GM11168 (cell line): ENCODE data around the gene SLC22A17.
"Not testable (repeated sequence)": the region's sequence is repeated elsewhere in the genome, so short reads cannot be mapped to it uniquely, and the experiment has no call there.

Experiments
- in situ Hi-C: fragments of 300-500 bp; cut with MboI; formaldehyde crosslinking; loops from one replicate; pipeline ENCODE4 v1.12.0; 2022; ENCODE audit warnings: low sequenced_read_pairs; ENCODE audit not compliant: unreplicated experiment

SLC22A17 gene

DNA sequence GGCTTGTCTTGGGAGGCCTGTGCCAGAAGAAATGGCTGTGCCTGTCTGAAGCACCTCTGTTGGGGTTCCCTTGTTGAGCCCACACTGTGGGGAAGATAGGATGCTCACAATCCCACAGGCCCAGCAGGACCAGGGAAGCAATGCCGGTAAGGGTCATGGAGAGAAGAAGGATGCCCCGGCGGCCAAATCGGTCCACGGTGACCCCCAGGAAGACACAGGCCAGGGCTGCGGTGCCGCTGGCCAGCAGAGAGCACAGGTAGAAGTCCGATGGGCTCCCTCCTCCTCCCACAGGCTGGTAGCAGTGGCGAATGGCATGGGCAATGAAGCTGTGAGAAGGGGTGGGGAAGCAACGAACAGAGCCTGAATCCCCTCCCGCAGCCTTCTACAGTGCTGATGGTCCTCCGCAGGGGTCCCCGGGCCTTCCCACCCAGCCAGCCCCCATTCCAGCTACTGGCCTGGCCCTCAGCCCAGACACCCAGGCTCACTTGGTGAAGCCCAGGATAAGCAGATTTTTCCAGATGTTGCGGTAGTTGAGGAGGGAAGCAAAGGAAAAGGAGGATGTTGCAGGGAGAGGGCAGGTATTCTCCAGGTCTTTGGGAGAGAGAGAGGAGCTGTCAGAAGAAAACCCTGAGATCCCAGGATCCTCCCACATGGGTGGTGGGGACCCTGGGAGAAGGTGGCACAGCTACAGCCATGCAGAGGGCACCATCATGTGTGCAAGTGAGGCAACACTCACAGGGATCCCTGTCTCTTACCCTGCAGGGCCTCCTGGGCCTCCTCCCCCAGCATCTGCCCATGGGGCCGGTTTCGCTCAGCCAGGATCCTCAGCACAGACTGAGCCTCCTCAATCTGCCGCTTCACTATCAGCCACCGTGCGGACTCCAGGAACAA lies 5.0 kb downstream of the SLC22A17 start:
- in situ Hi-C loops, result no loop called here

GRCh38 chr14:23346693-23347405 lies 5.8 kb downstream of the SLC22A17 start:
- in situ Hi-C loops, result no loop called here

GRCh38 chr14:23345987-23346692 lies 6.5 kb downstream of the SLC22A17 start:
- in situ Hi-C loops, result no loop called here

- in situ Hi-C loops, result no loop called here
Measured at GRCh38 chr14:23344481-23344880, 8.2 kb downstream of the SLC22A17 start.

DNA sequence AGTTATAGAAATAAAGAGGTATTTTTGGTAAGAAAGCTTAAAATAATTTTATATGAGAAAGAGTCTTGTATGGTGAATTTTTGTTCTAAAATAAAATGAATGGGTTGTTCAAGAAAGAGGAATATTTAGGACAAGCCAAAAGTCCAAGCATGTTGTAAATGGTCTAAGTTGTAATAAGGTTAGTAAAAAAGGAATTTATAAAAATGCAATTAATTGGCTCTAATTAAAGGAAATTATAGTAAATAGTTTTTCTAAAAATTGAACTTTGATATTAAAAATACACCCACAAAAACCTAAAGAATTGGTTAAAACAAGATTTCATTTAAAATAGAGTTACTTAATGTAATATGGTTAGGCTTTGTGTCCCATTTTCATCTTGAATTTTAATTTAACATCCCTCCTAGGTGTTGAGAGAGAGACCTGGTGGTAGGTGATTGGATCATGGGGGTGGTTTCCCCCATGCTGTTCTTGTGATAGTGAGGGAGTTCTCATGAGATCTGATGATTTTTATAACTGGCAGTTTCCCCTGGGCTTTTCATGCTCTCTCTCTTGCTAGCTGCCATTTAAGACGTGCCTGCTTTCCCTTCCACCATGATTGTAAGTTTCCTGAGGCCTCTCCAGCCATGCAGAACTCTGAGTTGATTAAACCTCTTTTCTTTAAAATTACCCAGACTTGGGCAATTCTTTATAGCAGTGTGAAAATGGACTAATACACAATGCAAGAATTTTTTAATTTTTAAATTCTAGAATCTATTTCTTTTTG lies 13.0 kb downstream of the SLC22A17 start:
- in situ Hi-C loops, result no loop called here

DNA sequence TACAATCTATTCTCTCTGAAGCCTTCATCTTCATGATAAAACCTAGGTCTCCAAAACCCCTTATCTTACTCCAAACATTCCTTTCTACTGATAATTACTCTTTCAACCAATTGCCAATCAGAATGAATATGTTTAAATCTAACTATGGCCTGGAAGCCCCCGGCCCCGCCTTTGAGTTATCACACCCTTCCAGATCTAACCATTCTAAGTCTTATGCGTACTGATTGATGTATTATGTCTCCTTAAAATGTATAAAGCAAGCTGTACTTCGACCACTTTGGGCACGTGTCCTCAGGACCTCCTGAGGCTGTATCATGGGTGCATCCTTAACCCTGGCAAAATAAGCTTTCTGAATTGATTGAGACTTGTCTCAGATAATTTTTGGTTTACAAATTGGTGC lies 17.1 kb downstream of the SLC22A17 start:
- in situ Hi-C loops, result no loop called here

- in situ Hi-C loops, result no loop called here
Measured at GRCh38 chr14:23327947-23328744, 24.5 kb downstream of the SLC22A17 start.

GRCh38 chr14:23326491-23327332 lies 26.0 kb downstream of the SLC22A17 start:
- in situ Hi-C loops, result no loop called here

- in situ Hi-C loops, result not testable (repeated sequence)
Measured at GRCh38 chr14:23325746-23326145, 26.9 kb downstream of the SLC22A17 start.

DNA sequence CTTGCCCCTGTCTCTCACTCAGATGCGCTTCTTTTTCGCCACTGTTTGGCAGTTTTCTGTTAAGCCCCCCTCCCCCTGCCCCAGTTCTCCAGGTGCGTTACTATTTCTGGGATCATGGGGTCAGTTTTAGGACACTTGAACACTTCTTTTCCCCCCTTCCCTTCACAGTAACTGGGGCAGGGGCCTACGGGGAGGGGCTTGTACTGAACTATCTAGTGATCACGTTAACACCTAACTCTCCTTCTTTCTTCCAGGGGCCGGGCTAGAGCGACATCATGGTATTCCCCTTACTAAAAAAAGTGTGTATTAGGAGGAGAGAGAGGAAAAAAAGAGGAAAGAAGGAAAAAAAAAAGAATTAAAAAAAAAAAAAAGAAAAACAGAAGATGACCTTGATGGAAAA lies 27.7 kb downstream of the SLC22A17 start:
- in situ Hi-C loops, result no loop called here

GRCh38 chr14:23324455-23324846 lies 28.2 kb downstream of the SLC22A17 start:
- in situ Hi-C loops, result no loop called here

GRCh38 chr14:23323838-23324454 lies 28.7 kb downstream of the SLC22A17 start:
- in situ Hi-C loops, result no loop called here

GRCh38 chr14:23322568-23323517 lies 29.8 kb downstream of the SLC22A17 start:
- in situ Hi-C loops, result no loop called here

DNA sequence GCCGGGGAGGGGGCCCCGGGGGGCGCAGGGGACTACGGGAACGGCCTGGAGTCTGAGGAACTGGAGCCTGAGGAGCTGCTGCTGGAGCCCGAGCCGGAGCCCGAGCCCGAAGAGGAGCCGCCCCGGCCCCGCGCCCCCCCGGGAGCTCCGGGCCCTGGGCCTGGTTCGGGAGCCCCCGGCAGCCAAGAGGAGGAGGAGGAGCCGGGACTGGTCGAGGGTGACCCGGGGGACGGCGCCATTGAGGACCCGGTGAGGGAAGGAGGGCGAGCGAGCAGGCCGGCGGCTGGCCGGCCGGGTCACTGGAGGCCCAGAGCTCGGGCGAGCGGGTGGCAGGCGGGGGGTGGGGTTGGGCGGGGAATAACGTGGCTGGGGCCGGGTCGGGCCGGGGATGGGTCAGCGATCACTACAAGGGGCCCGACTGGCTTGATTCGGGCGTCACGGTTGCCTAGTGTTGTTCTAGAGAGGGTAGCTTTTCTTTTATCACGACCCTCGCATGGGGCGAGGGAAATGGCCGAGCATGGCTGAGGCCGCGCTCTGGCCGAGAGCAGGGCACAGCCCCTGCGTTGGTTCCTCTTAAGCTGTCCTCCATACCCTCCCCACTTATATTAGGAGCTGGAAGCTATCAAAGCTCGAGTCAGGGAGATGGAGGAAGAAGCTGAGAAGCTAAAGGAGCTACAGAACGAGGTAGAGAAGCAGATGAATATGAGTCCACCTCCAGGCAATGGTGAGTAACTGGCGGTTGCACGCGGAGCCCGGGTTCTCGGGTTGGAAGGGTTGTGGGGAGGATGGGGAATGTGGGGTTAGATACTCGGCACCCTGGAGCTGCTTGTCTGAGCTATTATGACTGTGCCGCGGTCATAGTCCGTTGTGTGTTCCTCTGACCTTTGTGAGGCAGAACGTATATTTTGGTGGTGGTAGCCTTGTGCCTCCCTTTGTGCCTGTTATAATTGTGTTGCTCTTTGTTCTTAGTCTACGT lies 30.8 kb downstream of the SLC22A17 start:
- in situ Hi-C loops, result no loop called here

DNA sequence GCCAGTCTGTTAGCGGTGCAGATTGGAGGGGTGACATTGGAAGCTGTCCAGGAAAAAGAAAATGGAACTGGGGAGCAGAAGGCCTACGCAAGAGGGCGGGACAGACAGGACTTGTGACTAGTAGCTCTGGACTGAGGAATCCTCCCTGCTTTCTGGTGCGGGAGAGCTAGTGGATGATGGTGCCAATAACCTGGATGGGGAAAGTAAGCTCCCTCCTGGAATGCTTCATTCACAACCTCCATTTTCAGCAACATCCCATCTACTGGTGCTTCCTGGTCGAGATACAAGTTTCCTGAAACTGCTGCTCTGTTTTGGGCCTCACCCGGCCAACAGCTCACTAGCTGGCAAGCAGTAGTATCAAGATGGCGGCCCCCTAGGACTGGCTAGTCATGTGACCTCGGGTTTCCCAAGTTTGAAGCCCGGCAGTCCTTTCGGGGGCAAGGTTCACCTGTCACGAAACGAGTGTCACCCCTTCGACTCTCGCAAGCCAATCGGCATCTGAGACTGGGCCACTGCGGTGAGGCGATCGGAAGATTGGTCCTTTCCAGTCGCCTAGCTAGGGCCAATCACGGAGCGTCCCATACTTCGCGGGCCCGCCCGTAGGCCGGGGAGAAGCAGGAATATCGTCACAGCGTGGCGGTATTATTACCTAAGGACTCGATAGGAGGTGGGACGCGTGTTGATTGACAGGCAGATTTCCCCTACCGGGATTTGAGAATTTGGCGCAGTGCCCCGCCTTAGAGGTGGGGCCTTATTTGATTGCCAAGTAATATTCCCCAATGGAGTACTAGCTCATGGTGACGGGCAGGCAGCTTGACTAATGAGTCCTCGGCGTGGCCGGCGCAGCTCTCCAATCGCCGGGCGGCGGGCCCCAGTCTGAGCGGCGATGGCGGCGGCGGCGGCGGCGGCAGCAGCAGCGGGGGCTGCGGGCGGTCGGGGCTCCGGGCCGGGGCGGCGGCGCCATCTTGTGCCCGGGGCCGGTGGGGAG lies 31.8 kb downstream of the SLC22A17 start, which contains the start of gene PABPN1:
PABPN1 (plus strand) TSS at position 874 of the 988 bp plus-strand sequence; CDS start at position 887, 13 bp downstream.
- in situ Hi-C loops, result no loop called here
